HG03025 (cell line): ENCODE results near the gene CDK14.
"Not testable (repeated sequence)": the region's sequence is repeated elsewhere in the genome, so short reads cannot be mapped to it uniquely, and the experiment has no call there.

Source experiments
- ATAC-seq: cut with Tn5 transposase; IDR thresholded peaks from one replicate; pipeline ENCODE4 v1.9.1; 2021; ENCODE audit warnings: mild to moderate bottlenecking, moderate library complexity; ENCODE audit not compliant: unreplicated experiment, low FRiP score

CDK14 gene

DNA sequence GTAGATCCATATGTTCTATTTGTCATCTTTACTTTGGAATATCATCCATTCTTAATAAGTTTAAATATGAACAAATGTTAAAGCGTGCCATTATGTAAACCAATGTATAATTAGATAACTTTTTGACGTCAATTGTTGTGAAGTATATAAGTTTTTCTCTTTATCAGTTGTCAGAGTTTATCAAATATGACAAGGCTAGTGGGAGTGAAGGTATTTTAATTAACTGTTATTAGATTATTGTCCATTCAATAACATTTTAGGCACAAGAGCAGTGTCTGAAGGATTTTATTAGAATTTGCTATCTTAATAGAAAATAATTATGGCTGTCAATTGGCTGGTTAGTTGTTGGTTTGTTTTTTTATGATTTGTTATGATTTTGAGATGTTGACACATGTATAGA lies 280.6 kb downstream of the CDK14 start:
- ATAC-seq: no peak

DNA sequence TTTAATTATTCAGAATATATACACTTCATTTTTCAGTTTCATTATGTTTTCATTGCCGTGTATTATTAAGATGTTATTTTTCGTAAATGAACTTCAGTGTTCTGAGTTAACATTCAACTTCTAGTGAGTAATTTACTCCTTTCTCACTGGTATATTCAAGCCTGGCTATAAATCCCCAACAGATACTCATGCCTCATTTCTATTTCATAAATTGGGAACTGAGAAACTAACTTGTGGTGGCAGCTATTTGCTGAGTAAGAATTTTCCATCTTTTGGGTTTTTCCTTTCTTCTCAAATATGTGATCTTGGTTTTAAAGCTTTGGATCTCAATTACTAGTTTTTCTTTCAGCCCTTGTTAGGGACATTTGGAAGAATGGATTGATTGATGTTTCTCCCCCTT lies 281.1 kb downstream of the CDK14 start:
- no peak for ATAC-seq

- no peak for ATAC-seq
Observed at GRCh38 chr7:90879924-90880323, 283.8 kb downstream of the CDK14 start.

- ATAC-seq: no peak
Observed at GRCh38 chr7:90886416-90886815, 290.3 kb downstream of the CDK14 start.

DNA sequence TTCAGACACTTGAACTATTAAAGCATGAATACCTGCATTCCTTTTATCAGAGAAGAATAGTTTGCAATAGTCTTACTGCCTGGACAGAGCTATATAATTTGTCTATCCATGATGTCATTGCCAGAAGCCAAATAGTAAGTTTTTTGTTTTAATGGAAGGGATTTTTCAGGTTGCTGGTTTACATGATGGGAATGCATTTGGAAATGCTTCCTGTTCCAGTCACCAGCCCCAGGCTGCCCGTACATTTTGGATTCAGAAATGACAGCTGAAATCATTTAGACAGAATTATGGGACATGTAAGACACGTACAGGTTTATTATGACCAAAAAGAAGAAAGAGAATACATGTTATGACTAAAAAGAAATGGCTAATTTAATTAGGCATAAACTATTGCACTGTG lies 293.1 kb downstream of the CDK14 start:
- no peak for ATAC-seq

- no peak for ATAC-seq
Observed at GRCh38 chr7:90889644-90890043, 293.5 kb downstream of the CDK14 start.

DNA sequence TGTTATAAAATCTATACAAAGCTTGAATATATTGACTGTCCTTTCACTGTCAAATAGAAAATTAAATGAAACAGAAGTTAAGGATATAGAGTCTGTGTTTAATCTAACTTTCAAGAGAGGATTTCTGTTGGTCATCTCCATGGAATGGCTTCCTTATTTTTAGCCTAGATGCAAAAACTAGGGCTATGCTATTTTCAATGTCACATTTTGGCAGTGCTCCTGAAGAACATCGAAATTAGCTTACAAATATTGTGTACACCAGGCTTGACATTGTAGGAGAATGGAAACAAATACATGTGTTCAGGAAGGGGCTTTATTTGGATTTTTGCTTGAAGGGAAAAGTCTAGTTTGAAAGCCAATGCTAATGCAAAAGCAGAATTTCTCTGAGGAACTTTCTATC lies 295.4 kb downstream of the CDK14 start:
- no peak for ATAC-seq

DNA sequence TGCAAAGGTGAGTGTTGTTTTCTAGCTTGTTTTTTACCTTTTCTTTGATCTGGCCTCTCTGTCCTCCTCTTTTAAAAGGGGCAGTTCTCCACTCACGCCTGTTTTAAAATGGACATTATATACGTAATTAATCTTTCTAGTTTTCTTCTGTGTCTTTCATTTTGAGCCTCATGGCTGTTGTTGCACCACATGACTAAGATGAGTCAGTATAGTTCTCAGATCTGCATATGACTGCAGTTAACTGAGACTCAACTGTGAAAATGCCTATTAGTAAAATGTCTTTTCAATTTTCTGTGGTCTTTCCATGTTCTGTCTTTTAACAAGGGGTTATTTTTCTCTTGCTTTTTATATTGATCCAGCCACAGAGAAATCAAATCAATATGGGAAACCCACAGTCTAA lies 296.1 kb downstream of the CDK14 start:
- ATAC-seq: peak; percentile 77

DNA sequence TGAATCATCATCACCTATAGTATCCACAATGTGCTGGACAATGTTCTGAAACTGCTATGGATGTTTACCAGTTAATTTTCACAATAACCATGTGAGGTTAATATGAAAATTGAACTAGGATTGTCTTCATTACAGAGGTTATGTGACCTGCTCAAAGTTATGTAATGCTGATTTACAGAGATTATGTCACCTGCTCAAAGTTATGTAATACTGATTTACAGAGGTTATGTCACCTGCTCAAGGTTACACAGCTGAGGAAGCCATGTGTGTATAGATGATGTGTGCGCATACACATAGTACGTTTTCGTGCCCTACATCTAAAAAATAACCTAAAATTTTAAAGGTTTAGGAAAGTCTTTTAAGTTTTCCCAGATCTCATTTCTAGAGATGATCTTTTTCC lies 298.0 kb downstream of the CDK14 start:
- ATAC-seq: no peak

- no peak for ATAC-seq
Observed at GRCh38 chr7:90896458-90896857, 300.3 kb downstream of the CDK14 start.

- no peak for ATAC-seq
Observed at GRCh38 chr7:90897961-90898469, 301.9 kb downstream of the CDK14 start.

- ATAC-seq: no peak
Observed at GRCh38 chr7:90900628-90901356, 304.7 kb downstream of the CDK14 start.

- no peak for ATAC-seq
Observed at GRCh38 chr7:90903841-90904240, 307.7 kb downstream of the CDK14 start.

- ATAC-seq: no peak
Observed at GRCh38 chr7:90910136-90910535, 314.0 kb downstream of the CDK14 start.

DNA sequence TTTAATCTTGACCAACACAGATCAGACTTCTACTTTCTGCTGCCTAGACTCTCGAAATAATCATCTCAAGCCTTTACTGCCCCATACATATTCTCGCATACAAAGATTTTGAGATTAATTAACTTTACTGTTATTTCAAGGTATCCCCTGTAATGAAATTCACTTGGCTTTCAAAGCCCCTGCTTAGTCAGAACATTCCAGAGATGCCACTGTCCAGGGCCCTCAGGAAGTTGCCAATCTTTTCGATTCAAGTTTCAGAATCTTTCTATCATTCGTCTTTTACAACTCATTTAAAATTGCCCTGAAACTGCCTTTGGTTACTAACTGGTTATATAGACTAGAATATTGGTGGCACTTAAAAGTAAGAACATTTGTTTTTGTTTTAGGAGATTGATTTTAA lies 320.2 kb downstream of the CDK14 start:
- no peak for ATAC-seq

DNA sequence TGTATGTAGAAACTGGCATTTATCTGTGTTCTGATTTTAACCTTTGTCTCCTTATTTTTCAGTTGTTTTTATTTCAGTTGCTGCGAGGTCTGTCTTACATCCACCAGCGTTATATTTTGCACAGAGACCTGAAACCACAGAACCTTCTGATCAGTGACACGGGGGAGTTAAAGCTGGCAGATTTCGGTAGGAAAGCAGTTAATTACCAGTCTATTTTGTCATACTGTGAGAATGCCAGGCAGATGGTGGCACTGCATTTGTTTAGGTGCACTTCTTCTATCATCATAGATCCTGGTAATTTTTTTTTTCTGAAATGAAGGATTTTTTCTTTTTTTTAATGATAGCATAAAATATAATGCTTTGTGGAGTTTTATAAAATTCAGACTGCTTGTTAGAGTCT lies 321.4 kb downstream of the CDK14 start:
- no peak for ATAC-seq

DNA sequence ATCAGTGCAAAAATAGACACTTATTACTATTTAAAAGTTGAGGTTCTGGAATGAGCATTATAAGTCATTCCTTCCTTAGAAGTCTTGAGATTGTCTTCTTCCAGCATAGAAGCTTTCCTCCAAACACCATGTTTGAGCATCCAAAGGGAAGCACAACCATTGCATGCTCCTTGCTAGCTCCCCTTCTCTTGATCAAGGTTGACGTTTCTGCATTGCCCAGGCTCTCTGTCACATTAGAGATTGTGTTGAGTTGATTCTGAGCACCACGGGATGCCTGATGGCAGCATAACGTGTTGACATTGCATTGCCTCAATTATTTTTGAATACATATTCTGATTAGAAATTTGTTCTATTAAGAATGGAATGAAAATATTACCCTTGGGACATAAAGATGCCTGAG lies 322.2 kb downstream of the CDK14 start:
- no peak for ATAC-seq

DNA sequence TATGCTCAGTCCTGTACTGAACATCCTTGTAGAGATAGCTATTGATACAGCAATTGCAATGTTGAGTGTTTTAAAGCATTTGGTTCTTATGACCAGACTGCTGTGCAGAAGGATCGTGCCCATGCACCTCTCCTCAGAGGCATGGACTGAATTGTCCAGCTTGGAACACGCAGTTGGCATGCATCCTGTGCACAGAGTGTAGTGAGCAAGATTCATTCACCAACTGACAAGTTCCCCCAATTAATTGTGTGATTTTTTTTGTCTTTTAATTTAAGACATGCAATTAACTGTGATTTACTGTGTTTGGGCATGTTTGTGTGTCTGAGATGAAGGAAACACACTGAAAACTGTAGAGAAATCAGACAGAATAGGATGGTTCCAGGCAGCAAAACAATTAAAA lies 323.7 kb downstream of the CDK14 start:
- no peak for ATAC-seq

- no peak for ATAC-seq
Observed at GRCh38 chr7:90920336-90920735, 324.2 kb downstream of the CDK14 start.

DNA sequence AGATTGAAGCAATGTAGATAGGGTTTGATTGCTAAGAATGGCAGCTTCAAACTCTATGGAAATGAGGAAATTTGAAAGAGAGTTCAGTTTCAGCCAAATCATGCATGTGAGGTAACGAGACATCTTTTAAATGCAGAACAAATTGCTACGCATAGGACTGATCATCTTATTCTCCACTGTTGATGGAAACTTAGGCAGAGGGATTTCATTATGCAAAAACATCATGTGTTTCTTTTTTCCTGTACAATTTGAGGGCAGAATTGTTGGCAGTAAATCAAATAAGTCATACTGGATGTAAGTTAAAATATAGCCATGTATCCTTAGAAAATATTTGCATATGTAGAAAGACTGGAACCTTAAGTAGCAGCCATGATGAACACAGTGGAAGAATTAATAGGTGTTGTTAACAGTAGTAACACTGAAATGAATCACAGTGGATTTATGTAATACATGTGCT lies 327.4 kb downstream of the CDK14 start:
- ATAC-seq: no peak

DNA sequence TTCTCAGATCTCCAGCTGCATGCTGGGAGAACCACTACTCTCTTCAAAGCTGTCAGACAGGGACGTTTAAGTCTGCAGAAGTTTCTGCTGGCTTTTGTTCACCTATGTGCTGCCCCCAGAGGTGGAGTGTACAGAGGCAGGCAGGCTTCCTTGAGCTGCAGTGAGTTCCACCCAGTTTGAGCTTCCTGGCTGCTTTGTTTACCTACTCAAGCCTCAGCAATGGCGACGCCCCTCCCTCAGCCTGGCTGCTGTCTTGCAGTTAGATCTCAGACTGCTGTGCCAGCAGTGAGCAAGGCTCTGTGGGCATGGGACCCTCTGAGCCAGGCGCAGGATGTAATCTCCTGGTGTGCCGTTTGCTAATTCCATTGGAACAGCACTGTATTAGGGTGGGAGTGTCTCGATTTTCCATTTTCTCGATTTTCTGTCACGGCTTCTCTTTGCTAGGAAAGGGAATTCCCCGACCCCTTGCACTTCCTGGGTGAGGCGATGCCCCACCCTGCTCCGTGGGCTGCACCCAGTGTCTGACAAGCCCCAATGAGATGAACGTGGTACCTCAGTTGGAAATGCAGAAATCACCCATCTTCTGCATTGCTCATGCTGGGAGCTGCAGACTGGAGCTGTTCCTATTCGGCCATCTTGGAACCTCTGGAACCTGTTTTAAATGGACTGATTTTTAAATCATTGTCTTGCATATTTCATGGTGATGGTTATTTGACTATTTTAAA lies 332.7 kb downstream of the CDK14 start:
- ATAC-seq: not testable (repeated sequence)
